HG03575 (cell line): ENCODE measurements around the gene PLPP7.
"Not testable (repeated sequence)": the region's sequence is repeated elsewhere in the genome, so short reads cannot be mapped to it uniquely, and the experiment has no call there.

Experiments
- ATAC-seq: cut with Tn5 transposase; IDR thresholded peaks from one replicate; pipeline ENCODE4 v1.9.1; 2021; ENCODE audit not compliant: unreplicated experiment, insufficient number of reproducible peaks, low FRiP score; ENCODE audit errors: extremely low read depth

The PLPP7 gene

DNA sequence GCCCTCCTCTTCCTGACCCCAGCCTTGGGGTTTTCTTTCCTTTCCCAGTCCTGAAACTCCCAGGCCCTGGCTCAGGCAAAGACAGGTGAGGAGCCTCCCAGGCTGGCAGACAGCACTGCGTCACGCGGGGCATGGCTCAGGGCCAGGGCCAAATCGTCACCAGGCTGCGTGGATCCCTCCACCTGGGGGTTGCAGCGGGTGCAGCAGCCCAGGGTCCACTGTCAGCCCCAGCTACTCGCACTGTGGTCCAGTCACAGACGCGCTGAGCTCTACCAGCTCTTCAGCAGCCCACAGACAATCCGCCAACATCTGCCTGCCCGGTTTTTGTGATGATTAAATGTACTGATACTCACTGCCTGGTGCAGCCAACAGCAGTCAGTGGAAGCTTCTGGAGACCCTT, 25.3 kb upstream of the PLPP7 start:
- no peak for ATAC-seq

- ATAC-seq = no peak
These were observed 23.0 kb upstream of the PLPP7 start for GRCh38 chr9:131266266-131267229.

DNA sequence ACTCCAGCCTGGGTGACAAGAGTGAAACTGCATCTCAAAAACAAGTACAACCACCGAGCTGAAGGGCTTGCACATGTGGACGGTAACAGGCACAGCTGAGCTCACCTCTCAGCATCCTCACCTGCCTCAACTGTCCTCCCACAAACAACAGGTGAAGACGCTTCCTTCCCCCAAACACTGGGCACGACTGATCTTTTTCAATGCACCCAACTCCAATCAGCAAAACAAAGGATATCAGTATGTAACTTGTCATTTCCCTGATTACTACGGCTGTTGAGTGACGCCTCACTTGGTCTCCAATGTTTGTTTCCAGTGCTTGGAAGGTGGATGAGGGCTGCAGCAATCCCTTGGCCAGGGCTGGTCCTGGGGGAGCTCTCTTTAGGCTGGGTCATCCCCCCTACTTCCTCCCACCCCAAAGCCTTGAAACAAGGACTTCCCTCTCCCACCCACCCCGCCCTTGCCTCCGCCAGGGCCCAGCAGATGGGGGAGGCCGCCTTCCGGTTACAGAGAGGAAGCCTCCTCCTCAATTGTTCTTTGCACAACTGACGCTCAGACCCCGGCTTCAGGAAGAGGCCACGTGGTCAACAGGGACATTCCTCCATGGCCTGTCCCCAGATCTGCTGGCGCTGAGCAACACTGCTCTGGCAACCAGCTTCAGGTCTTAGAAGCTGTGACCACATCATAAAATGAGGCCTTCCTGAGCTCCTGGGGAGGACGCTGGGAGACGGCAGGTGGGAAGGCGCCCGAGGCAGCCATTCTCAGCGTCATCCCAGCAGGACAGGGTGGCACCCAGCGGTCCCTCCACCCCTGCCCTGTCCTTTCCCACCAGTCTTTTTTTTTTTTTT, 19.1 kb upstream of the PLPP7 start:
- no peak for ATAC-seq

- not testable (repeated sequence) for ATAC-seq
These were observed 18.6 kb upstream of the PLPP7 start for GRCh38 chr9:131271016-131271273.

DNA sequence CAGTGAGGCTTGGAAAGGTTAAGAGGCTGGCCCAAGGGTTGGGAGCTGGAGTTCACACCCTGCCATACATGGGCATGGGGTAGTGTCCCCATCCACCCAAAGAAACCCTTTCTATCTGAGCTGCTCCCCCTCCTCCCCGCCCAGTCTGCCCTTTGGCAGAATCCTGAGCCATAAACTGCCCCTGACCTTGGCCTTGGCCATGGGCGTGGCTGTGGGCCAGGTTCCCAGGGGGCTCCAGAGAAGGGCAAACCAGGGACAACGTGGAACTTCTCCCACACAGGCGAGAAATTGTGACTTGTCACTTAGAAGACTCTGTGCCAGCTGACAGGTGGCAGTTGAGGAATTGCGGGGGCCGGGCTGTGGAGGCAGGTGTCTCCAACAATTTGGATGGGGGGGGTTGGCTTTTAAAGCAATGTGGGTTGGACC, 18.0 kb upstream of the PLPP7 start:
- no peak for ATAC-seq

- no peak for ATAC-seq
These were observed 17.3 kb upstream of the PLPP7 start for GRCh38 chr9:131272212-131272611.

DNA sequence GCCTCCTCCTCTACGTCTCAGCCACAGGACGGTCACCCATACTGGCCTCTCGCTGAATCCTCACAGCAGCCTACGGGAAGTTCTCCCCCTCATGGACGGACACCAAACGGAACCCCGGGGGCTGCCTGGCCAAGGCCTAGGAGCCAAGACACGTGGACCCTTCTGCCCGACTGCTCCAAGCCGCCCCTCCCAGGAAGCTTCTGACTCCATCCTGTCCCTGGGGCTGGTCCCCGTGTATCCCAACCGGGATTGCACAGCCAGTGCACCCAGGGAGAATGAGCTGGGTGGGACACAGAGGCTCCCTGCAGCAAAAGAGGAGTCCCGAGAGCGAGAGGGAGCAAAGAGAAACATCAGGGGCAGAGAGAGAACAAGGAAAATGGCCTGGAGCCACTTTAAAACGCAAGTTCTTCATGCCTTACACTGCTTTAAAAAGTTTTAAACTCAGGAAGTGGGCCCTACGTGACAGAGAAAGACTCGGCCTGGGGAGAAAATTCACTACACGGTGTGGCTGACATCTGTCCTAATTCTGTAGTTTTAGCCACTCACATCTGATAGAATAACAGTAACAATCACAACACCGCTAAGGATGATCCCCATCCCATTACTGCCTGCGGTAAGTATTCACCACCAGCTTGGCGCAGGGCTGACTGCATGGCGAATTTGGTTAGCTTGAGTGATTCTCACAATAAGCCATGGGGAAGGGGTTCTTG, 16.2 kb upstream of the PLPP7 start:
- ATAC-seq = no peak

DNA sequence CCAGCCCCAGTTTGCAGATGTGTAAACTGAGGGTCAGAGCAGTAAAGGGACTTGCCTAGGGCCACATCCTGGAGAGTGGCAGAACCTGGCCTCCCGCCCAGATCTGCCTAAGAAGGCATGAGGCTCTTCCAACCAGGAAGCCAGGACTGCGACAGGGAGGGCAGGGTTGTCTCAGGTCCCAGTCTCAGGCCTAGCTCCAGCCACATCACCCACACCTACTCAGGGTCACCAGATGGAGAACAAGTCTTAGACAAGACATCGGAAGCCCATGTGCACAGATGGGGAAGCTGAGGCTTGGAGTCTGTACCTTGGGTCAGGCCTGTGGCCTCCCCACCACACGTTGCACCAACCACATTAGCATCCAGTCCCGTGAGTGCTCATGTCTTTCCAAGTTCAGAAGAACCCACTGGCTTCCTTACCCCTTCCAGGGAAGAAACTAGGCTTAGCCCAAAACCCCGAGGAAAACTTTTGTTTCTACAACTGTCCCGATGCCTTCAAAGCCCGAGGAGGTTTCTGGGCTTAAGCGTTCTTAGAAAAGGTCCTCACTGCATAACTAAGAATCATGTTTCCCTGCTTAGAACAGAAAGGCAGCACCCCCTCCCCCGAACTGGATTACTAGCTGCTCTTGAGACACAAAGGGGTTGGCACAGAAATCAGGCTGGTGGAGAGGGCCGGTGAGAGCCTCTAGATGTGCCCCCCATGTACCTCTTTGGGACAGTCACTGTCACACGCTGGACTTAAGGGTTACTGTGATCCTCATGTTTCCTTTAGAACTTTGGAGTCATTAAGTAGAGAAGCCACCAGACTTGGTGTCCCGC, 15.5 kb upstream of the PLPP7 start:
- no peak for ATAC-seq

GRCh38 chr9:131274674-131275331, 14.7 kb upstream of the PLPP7 start:
- ATAC-seq = no peak

DNA sequence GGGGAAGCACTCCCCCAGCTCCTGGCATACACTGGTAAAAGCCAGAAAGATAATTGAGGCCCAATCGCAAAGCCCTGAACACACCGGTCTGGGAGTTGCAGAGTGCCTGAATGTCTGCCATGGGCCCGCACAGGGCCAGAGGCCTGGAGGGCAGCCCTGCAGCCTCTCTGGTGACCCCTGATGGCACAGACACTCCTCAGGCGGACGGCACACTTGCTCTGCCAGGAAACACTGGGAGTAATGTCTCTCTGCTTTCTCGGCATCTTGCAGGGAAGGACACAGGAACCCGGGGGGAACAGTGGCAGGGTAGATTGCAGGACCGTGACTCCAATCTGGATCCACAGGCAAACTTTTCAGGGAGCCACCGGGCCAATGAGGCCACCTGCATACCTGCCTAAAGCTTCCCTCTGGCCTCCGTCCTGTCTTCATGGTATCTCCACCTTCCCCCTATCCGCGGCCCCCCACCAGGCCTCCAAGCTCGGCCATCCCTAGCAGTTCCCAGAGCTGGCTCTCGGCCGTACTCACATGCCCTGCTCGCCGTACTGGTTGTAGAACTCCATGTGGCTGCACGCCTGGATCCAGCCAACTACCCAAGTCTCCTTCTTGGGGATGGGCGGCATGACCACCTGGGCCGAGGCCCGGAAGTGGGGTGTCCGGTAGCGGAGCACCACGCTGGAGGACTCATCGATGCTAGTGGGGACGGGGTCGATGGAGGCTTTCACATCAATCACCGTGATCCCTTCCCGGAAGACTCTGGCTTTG, 14.0 kb upstream of the PLPP7 start:
- ATAC-seq = no peak

DNA sequence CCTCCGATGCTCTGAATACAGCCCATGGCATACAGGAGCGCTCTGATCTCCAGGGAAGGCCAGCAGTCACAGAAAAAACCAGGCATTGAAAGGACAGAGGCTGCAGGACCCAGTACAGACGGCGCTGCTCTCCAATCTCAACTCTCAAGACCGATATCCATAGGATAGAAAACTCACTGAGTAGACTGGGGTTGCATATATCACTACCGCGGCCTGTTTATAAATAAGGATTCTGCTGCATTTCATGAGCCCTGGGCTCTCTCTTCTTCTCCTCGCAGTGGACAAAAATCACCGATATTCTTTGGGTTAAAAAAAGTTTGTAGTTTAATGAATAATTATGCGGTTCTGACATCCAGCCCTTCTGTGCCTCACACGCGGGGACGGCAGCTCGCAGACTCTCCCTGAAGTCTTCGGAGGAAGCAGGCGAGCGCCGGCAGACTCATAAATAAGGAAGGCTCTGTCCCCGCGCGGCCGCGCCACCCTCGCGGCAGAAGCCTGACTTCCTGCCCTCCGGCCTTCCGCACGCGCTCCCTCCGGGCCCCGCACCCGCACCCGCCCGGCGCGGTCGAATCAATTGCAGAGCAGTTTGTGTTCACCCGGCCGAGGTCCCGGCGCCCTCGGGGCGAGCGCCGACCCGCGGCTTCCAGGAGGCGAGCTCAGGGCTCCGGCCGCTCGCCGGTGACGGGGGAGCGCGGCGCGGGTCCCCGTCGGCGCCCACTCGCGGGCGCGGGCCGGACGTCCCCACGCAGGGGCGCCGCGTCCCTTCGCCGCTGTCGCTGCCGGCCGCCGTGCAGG, 13.2 kb upstream of the PLPP7 start, which contains the start of gene FAM78A:
FAM78A (minus strand) TSS at position 417 of the 795 bp plus-strand sequence; CDS start at position 86, 331 bp downstream.
- no peak for ATAC-seq

DNA sequence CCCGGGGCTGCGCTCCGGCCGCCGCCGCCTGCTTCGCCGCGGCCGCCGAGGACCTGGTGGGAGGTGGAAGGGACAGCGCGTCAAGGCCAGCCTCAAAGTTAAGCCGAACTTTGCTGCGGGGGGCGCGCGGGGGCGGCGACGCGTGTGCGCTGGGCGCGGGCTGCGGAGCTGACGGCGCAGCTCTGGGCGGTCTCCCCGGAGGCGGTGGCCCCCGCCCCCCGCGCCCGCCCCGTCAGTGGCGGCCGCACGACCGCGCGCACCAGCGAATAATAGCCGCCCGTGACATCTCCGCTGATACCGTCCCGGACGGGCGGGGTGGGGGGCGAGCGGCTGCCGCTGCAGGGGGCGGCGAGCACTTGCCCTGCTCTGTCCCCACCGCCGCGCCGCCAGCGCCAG, 12.6 kb upstream of the PLPP7 start:
- ATAC-seq = no peak

DNA sequence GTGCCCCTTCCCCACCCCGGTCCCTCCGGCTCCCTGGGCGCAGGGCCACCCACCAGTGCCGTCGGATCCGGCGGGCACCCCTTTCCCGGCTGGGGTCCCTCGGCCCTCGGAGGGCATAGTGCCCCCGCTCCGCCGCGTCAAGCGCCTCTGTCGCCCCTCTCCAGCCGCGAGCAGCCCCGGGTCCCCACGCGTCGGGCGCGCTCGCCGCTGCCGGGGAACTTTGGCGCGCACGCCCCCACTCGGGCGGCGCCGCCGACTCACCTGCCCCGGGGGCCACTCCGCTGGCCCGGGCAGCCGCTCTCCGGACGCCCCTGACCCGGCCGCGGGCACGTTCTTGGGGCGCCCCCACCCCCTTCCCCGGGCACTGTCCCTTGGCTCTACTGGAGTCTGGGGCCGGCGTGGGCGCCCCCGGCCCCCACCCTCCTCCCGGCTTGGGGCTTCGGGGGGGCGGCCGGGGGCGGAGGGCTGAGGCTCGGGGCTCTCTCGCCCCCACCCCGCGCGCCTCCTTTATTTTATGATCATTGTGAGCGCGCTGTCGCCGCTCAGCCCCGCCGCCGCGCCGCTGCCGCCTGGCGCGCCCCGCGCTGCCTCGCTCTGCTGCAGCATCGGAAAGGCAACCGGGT, 12.1 kb upstream of the PLPP7 start:
- ATAC-seq = no peak

DNA sequence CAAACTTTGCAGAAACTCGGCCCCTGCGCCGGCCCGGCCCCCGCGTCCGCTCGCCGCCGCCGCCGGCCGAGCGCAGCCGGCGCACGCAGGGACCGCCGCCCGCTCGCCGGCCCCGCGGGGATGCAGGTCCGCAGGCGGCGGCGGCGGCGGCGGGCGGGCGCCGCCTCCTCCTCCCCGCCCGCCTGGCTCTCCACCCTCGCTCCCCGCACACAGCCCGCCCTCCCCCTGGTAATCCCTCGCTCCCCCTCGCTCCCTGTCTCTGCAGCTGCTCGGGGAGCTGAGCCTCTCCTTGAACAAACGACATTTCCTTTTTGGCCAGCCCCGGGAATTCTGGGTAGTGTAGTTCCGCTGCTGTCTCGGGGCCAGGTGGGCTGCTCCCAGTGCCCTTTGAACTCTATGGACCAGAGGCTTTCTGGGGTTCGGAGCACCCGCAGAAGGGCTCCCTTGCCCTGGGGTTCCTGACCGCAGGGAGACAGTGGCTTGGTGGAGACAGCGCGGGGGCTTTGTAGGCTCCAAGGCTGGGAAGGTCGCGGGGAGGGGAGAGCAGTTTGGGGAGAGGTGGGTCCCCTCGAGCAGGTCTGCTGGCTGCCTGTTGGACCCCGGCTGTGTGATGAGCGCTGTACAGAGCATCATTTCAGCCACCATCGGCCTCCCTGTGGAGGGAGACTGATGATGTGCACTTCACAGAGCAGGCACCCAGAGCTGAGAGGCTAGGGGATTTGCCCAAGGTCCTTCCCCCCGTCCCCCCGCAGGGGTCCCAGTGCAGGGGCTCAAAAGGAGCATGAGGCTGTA, 11.4 kb upstream of the PLPP7 start:
- ATAC-seq = no peak

DNA sequence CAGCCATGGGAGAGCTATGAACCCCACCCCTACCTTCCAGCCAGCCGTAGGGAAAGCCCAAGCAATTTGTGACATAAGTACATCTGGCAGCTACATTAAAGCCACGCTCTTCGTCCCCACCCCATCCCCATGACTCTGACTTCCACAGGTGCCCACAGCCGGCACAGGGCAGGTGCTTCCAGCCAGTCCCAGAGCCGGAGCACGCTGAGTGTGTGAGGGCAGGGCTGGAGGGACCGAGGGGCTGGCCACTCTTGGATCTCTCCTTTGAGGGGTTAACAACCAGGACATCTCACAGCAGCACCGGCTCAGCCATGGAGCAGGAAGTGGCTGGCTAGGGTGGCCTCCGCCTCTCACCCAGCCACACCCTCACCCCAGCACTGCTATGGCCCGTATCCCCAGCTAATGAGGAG, 10.8 kb upstream of the PLPP7 start:
- ATAC-seq = no peak
